SH-SY5Y (cell line): ENCODE data around the gene FBL.

Experiments
- GATA2 ChIP-seq: IDR thresholded peaks from 2 replicates; pipeline ENCODE4 v1.6.1; 2011; ENCODE audit warnings: mild to moderate bottlenecking, low read depth, low read length
- GATA3 ChIP-seq: IDR thresholded peaks from 2 replicates; pipeline ENCODE4 v1.6.1; 2011; ENCODE audit warnings: low read depth, mild to moderate bottlenecking, low read length, moderate library complexity

GRCh38 chr19:39874404-39874803 lies 28.2 kb upstream of the FBL start:
- TF ChIP-seq GATA3: no peak
- no peak for TF ChIP-seq GATA2
